Keratinocyte (primary cell): Measurements from ENCODE around the gene F11. TPM values are rescaled to one million over a fixed set of nuclear protein-coding genes. Genes with fewer than 3 reads are reported as not detected.

Source experiments
- DNase-seq: peaks from one replicate; pipeline ENCODE4 v3.0.0-alpha.2; 2011; ENCODE audit warnings: low read depth, missing footprints, low spot score
- FAIRE-seq: peaks from 2 replicates; lab custom pipeline; 2011; peaks lifted over from hg19 to GRCh38; lab: Jason Lieb, UNC
- H2AFZ ChIP-seq: 2 replicates; pipeline ENCODE4 v1.6.0; 2012; ENCODE audit warnings: low read length, control low read depth, inconsistent platforms; ENCODE audit not compliant: control insufficient read depth
- H3K27ac ChIP-seq: 2 replicates; pipeline ENCODE4 v1.5.1; 2011; ENCODE audit warnings: low read length; ENCODE audit not compliant: control insufficient read depth, insufficient read depth
- H3K27me3 ChIP-seq: 3 replicates; pipeline ENCODE4 v1.6.0; 2011; ENCODE audit warnings: low read length; ENCODE audit not compliant: control insufficient read depth, insufficient read depth; ENCODE audit errors: extremely low read depth
- H3K36me3 ChIP-seq, 2 experiments: 2 replicates in 1 of 2; 3 replicates in 1 of 2; pipeline ENCODE4 v1.5.1; 2011; ENCODE audit warnings: low read length in 2 of 2, mild to moderate bottlenecking in 1 of 2; ENCODE audit not compliant: control insufficient read depth in 2 of 2, insufficient read depth in 2 of 2; ENCODE audit errors: extremely low read depth in 1 of 2
- H3K4me1 ChIP-seq: 3 replicates; pipeline ENCODE4 v1.5.1; 2011; ENCODE audit warnings: low read length; ENCODE audit not compliant: control insufficient read depth, insufficient read depth; ENCODE audit errors: extremely low read depth
- H3K4me2 ChIP-seq: 3 replicates; pipeline ENCODE4 v1.6.0; 2011; ENCODE audit warnings: low read depth, low read length; ENCODE audit not compliant: control insufficient read depth, insufficient read depth; ENCODE audit errors: extremely low read depth
- H3K4me3 ChIP-seq, 3 experiments: fragments of 200-600 bp in 1 of 3; sonication (generic) in 1 of 3; 2 replicates in 2 of 3; 3 replicates in 1 of 3; pipeline ENCODE4 v1.5.1; 2011 to 2016; ENCODE audit warnings: low read length in 3 of 3, mild to moderate bottlenecking in 3 of 3, control low read depth in 2 of 3, inconsistent platforms in 1 of 3, low read depth in 1 of 3, mixed read lengths in 1 of 3, mixed run types in 1 of 3, moderate library complexity in 1 of 3; ENCODE audit not compliant: control insufficient read depth in 2 of 3, insufficient read depth in 2 of 3; ENCODE audit errors: extremely low read depth in 1 of 3
- H3K79me2 ChIP-seq: 2 replicates; pipeline ENCODE4 v1.6.0; 2012; ENCODE audit warnings: low read length; ENCODE audit not compliant: control insufficient read depth, insufficient read depth
- H3K9ac ChIP-seq: 3 replicates; pipeline ENCODE4 v1.6.0; 2011; ENCODE audit warnings: low read length; ENCODE audit not compliant: control insufficient read depth, insufficient read depth; ENCODE audit errors: extremely low read depth
- H3K9me1 ChIP-seq: 3 replicates; pipeline ENCODE4 v1.6.0; 2011; ENCODE audit warnings: low read length; ENCODE audit not compliant: control insufficient read depth, insufficient read depth; ENCODE audit errors: extremely low read depth
- H3K9me3 ChIP-seq: 2 replicates; pipeline ENCODE4 v1.5.1; 2012; ENCODE audit warnings: low read depth, low read length; ENCODE audit not compliant: control insufficient read depth
- H4K20me1 ChIP-seq: 3 replicates; pipeline ENCODE4 v1.6.0; 2011; ENCODE audit warnings: low read length; ENCODE audit not compliant: control insufficient read depth, insufficient read depth; ENCODE audit errors: extremely low read depth
- CTCF ChIP-seq, 3 experiments: IDR thresholded peaks in 1 of 3; conservative IDR thresholded peaks in 1 of 3; optimal IDR thresholded peaks in 1 of 3; 2 replicates in 2 of 3; 3 replicates in 1 of 3; pipeline versions ENCODE3 to v1.5.1; 2011; ENCODE audit warnings: low read length in 3 of 3, mild to moderate bottlenecking in 3 of 3, moderate library complexity in 2 of 3, control low read depth in 1 of 3, inconsistent platforms in 1 of 3; ENCODE audit not compliant: insufficient read depth in 2 of 3; ENCODE audit errors: extremely low read depth in 1 of 3
- EZH2 ChIP-seq: IDR thresholded peaks from one replicate; pipeline ENCODE4 v1.6.1; 2012; ENCODE audit warnings: inconsistent platforms, mild to moderate bottlenecking, low read length, moderate library complexity
- dilution Hi-C: fragments of 300-500 bp; cut with MboI; formaldehyde crosslinking; loops from one replicate; pipeline ENCODE4 v1.7.0; 2020; ENCODE audit warnings: low sequenced_read_pairs; ENCODE audit not compliant: extremely low pct_ligation_motif_present
- polyA plus RNA-seq, 5 experiments: library from polyadenylated mRNA; depleted of rRNA in 3 of 5; stranded (reverse) in 3 of 5; stranded (forward) in 1 of 5; unstranded in 1 of 5; fragments of >200 nt; gene quantifications; 1 replicate in 1 of 5; 2 replicates in 3 of 5; 3 replicates in 1 of 5; pipeline versions ENCODE4 v1.2.1 to v1.2.3, GENCODE V29; 2011 to 2012; ENCODE audit warnings: missing spikeins in 2 of 5, low read depth in 1 of 5, low replicate concordance in 1 of 5

The F11 gene
- polyA plus RNA-seq, 1 donor (not counting 4 experiments of a cell fraction or from before 2014, with no cell fraction given): not detected

GRCh38 chr4:186326391-186326790 is 60.4 kb downstream of the F11 start:
- H3K27ac ChIP-seq: no peak overlapping the region
- no peaks in the 10 kb centered on the region for H4K20me1 ChIP-seq
- no peak overlapping the region for H2AFZ ChIP-seq
- H3K9me1 ChIP-seq: no peaks in the 10 kb centered on the region
- no peak overlapping the region for H3K4me3 ChIP-seq
- H3K79me2 ChIP-seq: no peaks in the 10 kb centered on the region
- H3K27me3 ChIP-seq: no peaks in the 10 kb centered on the region
- no peaks in the 10 kb centered on the region for H3K9me3 ChIP-seq
- H3K9ac ChIP-seq: no peak overlapping the region
- DNase-seq (no peak), FAIRE-seq (no peak)
- no peak overlapping the region for H3K4me2 ChIP-seq
- no peaks in the 10 kb centered on the region for H3K4me1 ChIP-seq
- no peak for TF ChIP-seq CTCF (optimal IDR thresholded peaks at IDR 0.05 in 1 of 3, IDR thresholded peaks at IDR 0.05 in 1 of 3, conservative IDR thresholded peaks at IDR 0.05 in 1 of 3; ENCODE audit: extremely low read depth in 1 of 3, insufficient read depth in 2 of 3, low read length in 3 of 3)
- no peaks in the 10 kb centered on the region for H3K36me3 ChIP-seq
- dilution Hi-C loops: no loop called here

GRCh38 chr4:186329372-186329771 is 63.4 kb downstream of the F11 start:
- Histone ChIP-seq H3K9me1 (no peaks in the 10 kb centered on the region), H3K4me3 (no peak overlapping the region), H2AFZ (no peak overlapping the region), H3K36me3 (no peaks in the 10 kb centered on the region), H3K4me1 (no peaks in the 10 kb centered on the region), H3K9me3 (no peaks in the 10 kb centered on the region), H3K4me2 (no peak overlapping the region), H3K27ac (no peak overlapping the region), H3K9ac (no peak overlapping the region), H3K79me2 (no peaks in the 10 kb centered on the region), H4K20me1 (no peaks in the 10 kb centered on the region), H3K27me3 (no peaks in the 10 kb centered on the region)
- TF ChIP-seq CTCF (optimal IDR thresholded peaks at IDR 0.05 in 1 of 3, IDR thresholded peaks at IDR 0.05 in 1 of 3, conservative IDR thresholded peaks at IDR 0.05 in 1 of 3; ENCODE audit: extremely low read depth in 1 of 3, insufficient read depth in 2 of 3, low read length in 3 of 3): no peak
- TF ChIP-seq EZH2: no peak
- DNase-seq (no peak), FAIRE-seq (no peak)
- dilution Hi-C loops: no loop called here
